Fibroblast of lung (primary cell): ENCODE results near the gene FBLN2.

Experiments
- EZH2 ChIP-seq: IDR thresholded peaks from 2 replicates; pipeline ENCODE4 v1.5.1; 2012; ENCODE audit warnings: low read length, control low read depth, mild to moderate bottlenecking; ENCODE audit errors: missing control alignments
- TF ChIP-seq, protein P1 (sequence below), 2 donors: IDR thresholded peaks in 1 of 2; conservative IDR thresholded peaks in 1 of 2; 1 replicate in 1 of 2; 2 replicates in 1 of 2; pipeline ENCODE4 v1.5.1; 2011 to 2012; ENCODE audit warnings: low read length in 2 of 2, control low read depth in 1 of 2, inconsistent platforms in 1 of 2, low read depth in 1 of 2, mild to moderate bottlenecking in 1 of 2

DNA sequence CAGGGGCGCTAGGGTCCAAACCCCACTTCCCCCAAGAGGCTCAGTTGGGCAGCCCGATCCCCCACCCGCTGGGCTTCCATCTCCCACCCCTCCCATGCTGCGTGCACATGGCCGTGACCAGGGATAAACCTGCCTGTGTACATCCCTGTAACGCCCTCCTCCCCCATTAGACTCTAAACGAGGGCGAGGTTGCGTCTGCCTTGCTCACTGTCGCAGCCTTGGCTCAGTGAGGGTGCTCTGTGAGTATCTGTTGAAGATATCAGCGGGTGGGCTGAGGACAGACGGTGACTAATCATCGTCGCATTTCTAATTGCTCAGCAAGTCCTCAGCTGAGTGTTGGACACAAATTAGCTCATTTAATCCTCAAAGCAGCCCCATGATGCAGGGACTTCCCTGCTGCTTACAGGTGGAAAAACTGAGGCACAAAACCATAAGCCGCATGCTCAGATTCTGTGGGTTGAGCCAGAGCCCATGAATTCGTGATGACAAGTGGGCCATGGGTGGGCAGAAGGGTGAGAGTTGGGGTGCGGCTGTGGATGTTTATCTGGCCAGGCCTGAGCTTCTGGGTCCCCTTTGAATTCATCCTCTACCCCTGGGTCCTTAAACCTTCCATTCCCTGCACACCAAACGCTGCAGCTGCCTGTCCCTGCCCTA lies 26.0 kb downstream of the FBLN2 start:
- TF ChIP-seq, protein P1, sequence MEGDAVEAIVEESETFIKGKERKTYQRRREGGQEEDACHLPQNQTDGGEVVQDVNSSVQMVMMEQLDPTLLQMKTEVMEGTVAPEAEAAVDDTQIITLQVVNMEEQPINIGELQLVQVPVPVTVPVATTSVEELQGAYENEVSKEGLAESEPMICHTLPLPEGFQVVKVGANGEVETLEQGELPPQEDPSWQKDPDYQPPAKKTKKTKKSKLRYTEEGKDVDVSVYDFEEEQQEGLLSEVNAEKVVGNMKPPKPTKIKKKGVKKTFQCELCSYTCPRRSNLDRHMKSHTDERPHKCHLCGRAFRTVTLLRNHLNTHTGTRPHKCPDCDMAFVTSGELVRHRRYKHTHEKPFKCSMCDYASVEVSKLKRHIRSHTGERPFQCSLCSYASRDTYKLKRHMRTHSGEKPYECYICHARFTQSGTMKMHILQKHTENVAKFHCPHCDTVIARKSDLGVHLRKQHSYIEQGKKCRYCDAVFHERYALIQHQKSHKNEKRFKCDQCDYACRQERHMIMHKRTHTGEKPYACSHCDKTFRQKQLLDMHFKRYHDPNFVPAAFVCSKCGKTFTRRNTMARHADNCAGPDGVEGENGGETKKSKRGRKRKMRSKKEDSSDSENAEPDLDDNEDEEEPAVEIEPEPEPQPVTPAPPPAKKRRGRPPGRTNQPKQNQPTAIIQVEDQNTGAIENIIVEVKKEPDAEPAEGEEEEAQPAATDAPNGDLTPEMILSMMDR (conservative IDR thresholded peaks at IDR 0.05 in 1 of 2, IDR thresholded peaks at IDR 0.05 in 1 of 2; ENCODE audit: low read depth in 1 of 2, low read length in 2 of 2) = no peak
- no peak for TF ChIP-seq EZH2
